Measurements from ENCODE around the gene IMMP2L. TPM values are rescaled to one million over a fixed set of nuclear protein-coding genes. Genes with fewer than 3 reads are reported as not detected.
"Not testable (repeated sequence)": the region's sequence is repeated elsewhere in the genome, so short reads cannot be mapped to it uniquely, and the experiment has no call there.

IMMP2L gene
- total RNA-seq, 4 donors from 2014 or later, result 13.5 to 23.7 (median 18.3) TPM

GRCh38 chr7:111074748-111075146, 487.5 kb downstream of the IMMP2L start:
- H3K36me3 ChIP-seq, result no peaks in the 10 kb centered on the region
- H3K9me3 ChIP-seq, result no peaks in the 10 kb centered on the region
- no peak for DNase-seq (ENCODE audit: low spot score in 2 of 2)
- no peak overlapping the region for H3K27ac ChIP-seq
- no peaks in the 10 kb centered on the region for H3K27me3 ChIP-seq
- peaks cover 0 to 7% (median 3%) of the 10 kb centered on the region in 4 donors for H3K4me1 ChIP-seq
- H3K4me3 ChIP-seq, result no peak overlapping the region
- 66 to 72% methylated on average over 6 of the region's 6 CpGs for WGBS, 2 donors
- no peak for TF ChIP-seq POLR2A (IDR thresholded peaks at IDR 0.05)
- TF ChIP-seq EP300 (IDR thresholded peaks at IDR 0.05), result no peak
- no peak for TF ChIP-seq CTCF (IDR thresholded peaks at IDR 0.05)

- Histone ChIP-seq H3K9me3 (no peaks in the 10 kb centered on the region), H3K4me1 (peaks cover 0 to 7% (median 3%) of the 10 kb centered on the region in 4 donors), H3K27ac (no peak overlapping the region), H3K36me3 (no peaks in the 10 kb centered on the region), H3K4me3 (no peak overlapping the region), H3K27me3 (no peaks in the 10 kb centered on the region)
- TF ChIP-seq CTCF (IDR thresholded peaks at IDR 0.05) (no peak), EP300 (IDR thresholded peaks at IDR 0.05) (no peak), POLR2A (IDR thresholded peaks at IDR 0.05) (no peak)
- DNase-seq (ENCODE audit: low spot score in 2 of 2), result no peak
- WGBS, 2 donors, result 69 to 74% methylated on average over 3 of the region's 3 CpGs
These were observed 488.1 kb downstream of the IMMP2L start for GRCh38 chr7:111074071-111074747.

- H3K36me3 ChIP-seq; DNase-seq (ENCODE audit: low spot score in 2 of 2); H3K9me3 ChIP-seq; H3K4me1 ChIP-seq; H3K27ac ChIP-seq; H3K4me3 ChIP-seq; H3K27me3 ChIP-seq: not testable (repeated sequence)
- 88 to 91% methylated on average over 9 of the region's 9 CpGs for WGBS, 2 donors
These were observed 489.6 kb downstream of the IMMP2L start for GRCh38 chr7:111072658-111073057.

- Histone ChIP-seq H3K27me3 (no peaks in the 10 kb centered on the region), H3K9me3 (no peaks in the 10 kb centered on the region), H3K27ac (no peak overlapping the region), H3K4me3 (no peak overlapping the region), H3K36me3 (no peaks in the 10 kb centered on the region), H3K4me1 (peaks cover 0 to 7% (median 3%) of the 10 kb centered on the region in 4 donors)
- no peak for DNase-seq (ENCODE audit: low spot score in 2 of 2)
- TF ChIP-seq CTCF (IDR thresholded peaks at IDR 0.05) (no peak), POLR2A (IDR thresholded peaks at IDR 0.05) (no peak), EP300 (IDR thresholded peaks at IDR 0.05) (no peak)
These were observed 490.7 kb downstream of the IMMP2L start for GRCh38 chr7:111071556-111071955.

GRCh38 chr7:111068618-111069017, 493.7 kb downstream of the IMMP2L start:
- Histone ChIP-seq H3K27me3 (no peaks in the 10 kb centered on the region), H3K27ac (no peak overlapping the region), H3K9me3 (no peaks in the 10 kb centered on the region), H3K36me3 (no peaks in the 10 kb centered on the region), H3K4me1 (peaks cover 0 to 3% (median 0%) of the 10 kb centered on the region in 4 donors), H3K4me3 (no peak overlapping the region)
- TF ChIP-seq EP300 (IDR thresholded peaks at IDR 0.05) (no peak), POLR2A (IDR thresholded peaks at IDR 0.05) (no peak), CTCF (IDR thresholded peaks at IDR 0.05) (no peak)
- 54 to 63% methylated on average over 2 of the region's 2 CpGs for WGBS, 2 donors
- no peak for DNase-seq (ENCODE audit: low spot score in 2 of 2)
